Measurements from ENCODE around the gene LPCAT1. TPM values are rescaled to one million over a fixed set of nuclear protein-coding genes. Genes with fewer than 3 reads are reported as not detected.
"Not testable (repeated sequence)": the region's sequence is repeated elsewhere in the genome, so short reads cannot be mapped to it uniquely, and the experiment has no call there.

Gene LPCAT1
- total and polyA plus RNA-seq, 2 of the 13 experiments (the other 11 are each of a cell fraction or from before 2014, with no cell fraction given) = 29.8 to 90.6 TPM

GRCh38 chr5:1476181-1476966 is 47.4 kb downstream of the LPCAT1 start:
- Histone ChIP-seq H3K4me1 (ENCODE audit: insufficient read depth, low read length) (peaks cover 11% of the 10 kb centered on the region), H3K27ac (ENCODE audit: extremely low read length, insufficient read depth, low read length) (no peak overlapping the region), H3K9ac (ENCODE audit: insufficient read depth, low read depth, low read length) (no peak overlapping the region), H3K27me3 (ENCODE audit: control insufficient read depth in 1 of 2, insufficient read depth in 2 of 2, low read length in 2 of 2) (no peaks in the 10 kb centered on the region), H3K79me2 (ENCODE audit: insufficient read depth, low read length) (no peaks in the 10 kb centered on the region), H3K4me2 (ENCODE audit: low read depth, low read length) (no peak overlapping the region), H3K4me3 (replicated peaks in 1 of 3; ENCODE audit: insufficient read depth in 1 of 3, low read depth in 2 of 3, low read length in 3 of 3) (no peak overlapping the region), H3K36me3 (replicated peaks in 1 of 2; ENCODE audit: control insufficient read depth in 1 of 2, insufficient read depth in 2 of 2, low read length in 2 of 2) (peaks cover 18 to 64% of the 10 kb centered on the region in 2 experiments), H2AFZ (ENCODE audit: low read length) (no peak overlapping the region), H4K20me1 (ENCODE audit: insufficient read depth, low read length) (peaks cover 9% of the 10 kb centered on the region; the same call in 1 of the 2 replicates), H3K9me3 (ENCODE audit: low read length) (no peaks in the 10 kb centered on the region)
- TF ChIP-seq ZNF746 (CRISPR knock-in tag; IDR thresholded peaks at IDR 0.05) = no peak
- TF ChIP-seq NFIB (CRISPR knock-in tag; IDR thresholded peaks at IDR 0.05; ENCODE audit: borderline replicate concordance) = no peak
- TF ChIP-seq AKAP8 (CRISPR knock-in tag; IDR thresholded peaks at IDR 0.05) = 0 out of 2 replicates have a peak, but pooled peaks have one; percentile 11
- TF ChIP-seq RBM22 (optimal IDR thresholded peaks at IDR 0.05; ENCODE audit: low read length) = peak; percentile 23
- 0 out of 4 replicates have a peak, but pooled peaks of 1 of the 2 experiments have one; percentile 3 for TF ChIP-seq MAFK (conservative IDR thresholded peaks at IDR 0.05 in 1 of 2, IDR thresholded peaks at IDR 0.05 in 1 of 2; ENCODE audit: low read length in 2 of 2)
- ChIA-PET POLR2A (no interaction called here), CTCF (ENCODE audit: low intra/inter-chr PET ratio, low total read pairs) (no interaction called here)
- no peak for FAIRE-seq
- intact Hi-C loops (cut with micrococcal nuclease; ENCODE audit: unreplicated experiment) = loop anchor here (5.0 kb wide), 1 partner anchor 166 kb away; no protein-coding TSS in a partner anchor
- WGBS (ENCODE audit: low lambda C conversion rate) = 98% methylated on average over 15 of the region's 28 CpGs
- in situ Hi-C loops (cut with HindIII; ENCODE audit: extremely low pct_ligation_motif_present, low pct_unique_long_range_greater_than_20kb) = no loop called here
- ATAC-seq = no peak
- no peak for DNase-seq (ENCODE audit: low spot score)
- no TSS peak for BruUV-seq (replicated peaks)

DNA sequence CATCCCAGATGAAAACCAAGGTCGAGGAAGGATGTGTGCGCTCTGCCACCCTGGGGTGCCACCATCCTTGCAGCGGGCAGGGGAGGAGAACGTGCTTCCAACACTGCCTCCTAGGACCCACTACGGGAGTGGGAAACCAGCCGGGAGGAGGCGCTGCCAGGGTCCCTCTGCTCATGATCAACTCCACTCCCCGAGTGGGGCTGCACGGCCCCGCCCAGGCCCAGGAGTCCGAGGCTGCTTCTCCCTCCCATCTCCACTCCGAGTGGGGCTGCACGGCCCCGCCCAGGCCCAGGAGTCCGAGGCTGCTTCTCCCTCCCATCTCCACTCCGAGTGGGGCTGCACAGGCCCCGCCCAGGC is 48.2 kb downstream of the LPCAT1 start:
- DNase-seq (ENCODE audit: low spot score); in situ Hi-C loops (cut with HindIII; ENCODE audit: extremely low pct_ligation_motif_present, low pct_unique_long_range_greater_than_20kb); POLR2A ChIA-PET; BruUV-seq (replicated peaks); H3K9ac ChIP-seq (ENCODE audit: insufficient read depth, low read depth, low read length); H2AFZ ChIP-seq (ENCODE audit: low read length); FAIRE-seq; H3K4me3 ChIP-seq (replicated peaks in 1 of 3; ENCODE audit: insufficient read depth in 1 of 3, low read depth in 2 of 3, low read length in 3 of 3); H3K27me3 ChIP-seq (ENCODE audit: control insufficient read depth in 1 of 2, insufficient read depth in 2 of 2, low read length in 2 of 2); H3K9me3 ChIP-seq (ENCODE audit: low read length); CTCF ChIA-PET (ENCODE audit: low intra/inter-chr PET ratio, low total read pairs); H3K79me2 ChIP-seq (ENCODE audit: insufficient read depth, low read length); H4K20me1 ChIP-seq (ENCODE audit: insufficient read depth, low read length); H3K27ac ChIP-seq (ENCODE audit: extremely low read length, insufficient read depth, low read length); H3K4me2 ChIP-seq (ENCODE audit: low read depth, low read length); ATAC-seq: not testable (repeated sequence)
- intact Hi-C loops (cut with micrococcal nuclease; ENCODE audit: unreplicated experiment) = loop anchor here (5.0 kb wide), 1 partner anchor 167 kb away; no protein-coding TSS in a partner anchor
- Histone ChIP-seq H3K4me1 (ENCODE audit: insufficient read depth, low read length) (peaks cover 20% of the 10 kb centered on the region), H3K36me3 (replicated peaks in 1 of 2; ENCODE audit: control insufficient read depth in 1 of 2, insufficient read depth in 2 of 2, low read length in 2 of 2) (peaks cover 18 to 64% of the 10 kb centered on the region in 2 experiments)
- TF ChIP-seq RBM22 (optimal IDR thresholded peaks at IDR 0.05; ENCODE audit: low read length) (peak; percentile 21), AGO2 (optimal IDR thresholded peaks at IDR 0.05; ENCODE audit: low read depth, low read length) (peak; percentile 34)
- 92% methylated on average over 11 of the region's 17 CpGs for WGBS (ENCODE audit: low lambda C conversion rate)

All from HepG2 (cell line).